ENCODE measurements around the gene PPP2R3C.

DNA sequence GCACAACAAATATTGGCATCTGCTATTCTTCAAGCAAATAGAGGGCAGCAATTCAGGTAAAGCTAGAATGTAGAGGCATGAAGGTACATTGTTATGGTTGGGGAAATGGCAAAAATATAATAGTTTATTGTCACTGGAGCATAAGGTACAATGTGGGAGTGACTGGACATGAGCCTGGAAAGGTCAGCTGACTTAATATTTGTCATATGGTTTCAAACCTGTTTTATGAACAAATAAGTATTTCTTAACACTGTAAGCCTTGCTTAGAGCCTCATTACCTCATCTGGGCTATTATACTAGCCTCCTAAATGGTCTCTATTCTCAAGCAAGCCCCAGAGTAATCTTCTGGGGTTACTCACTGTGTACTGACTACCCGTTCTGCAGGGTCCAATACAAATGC, 42.0 kb downstream of the PPP2R3C start:
- TF ChIP-seq, protein P1, sequence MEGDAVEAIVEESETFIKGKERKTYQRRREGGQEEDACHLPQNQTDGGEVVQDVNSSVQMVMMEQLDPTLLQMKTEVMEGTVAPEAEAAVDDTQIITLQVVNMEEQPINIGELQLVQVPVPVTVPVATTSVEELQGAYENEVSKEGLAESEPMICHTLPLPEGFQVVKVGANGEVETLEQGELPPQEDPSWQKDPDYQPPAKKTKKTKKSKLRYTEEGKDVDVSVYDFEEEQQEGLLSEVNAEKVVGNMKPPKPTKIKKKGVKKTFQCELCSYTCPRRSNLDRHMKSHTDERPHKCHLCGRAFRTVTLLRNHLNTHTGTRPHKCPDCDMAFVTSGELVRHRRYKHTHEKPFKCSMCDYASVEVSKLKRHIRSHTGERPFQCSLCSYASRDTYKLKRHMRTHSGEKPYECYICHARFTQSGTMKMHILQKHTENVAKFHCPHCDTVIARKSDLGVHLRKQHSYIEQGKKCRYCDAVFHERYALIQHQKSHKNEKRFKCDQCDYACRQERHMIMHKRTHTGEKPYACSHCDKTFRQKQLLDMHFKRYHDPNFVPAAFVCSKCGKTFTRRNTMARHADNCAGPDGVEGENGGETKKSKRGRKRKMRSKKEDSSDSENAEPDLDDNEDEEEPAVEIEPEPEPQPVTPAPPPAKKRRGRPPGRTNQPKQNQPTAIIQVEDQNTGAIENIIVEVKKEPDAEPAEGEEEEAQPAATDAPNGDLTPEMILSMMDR (IDR thresholded peaks at IDR 0.05) = no peak
- TF ChIP-seq POLR2AphosphoS5 (IDR thresholded peaks at IDR 0.05) = no peak
- no peak for TF ChIP-seq EP300 (IDR thresholded peaks at IDR 0.05)
- TF ChIP-seq POLR2A (IDR thresholded peaks at IDR 0.05) = no peak

All from upper lobe of left lung (tissue), 4 donors.